Hippocampal formation (tissue), 2 donors: ENCODE measurements around the gene MRPS35.

ENCODE experiments used
- DNase-seq, 2 donors: peaks; one replicate each; lab custom pipeline; 2025; lab: John Stamatoyannopoulos, UW

MRPS35 gene

GRCh38 chr12:27710592-27711316, at the start of gene MRPS35:
TSS of gene MRPS35 (plus strand) at chr12:27710832. CDS start at chr12:27710844, 12 bp downstream.
- DNase-seq, result peak; percentile 84 to 88

GRCh38 chr12:27665704-27666103, 44.9 kb upstream of the MRPS35 start:
- no peak for DNase-seq

- no peak for DNase-seq
These were observed 44.1 kb upstream of the MRPS35 start for GRCh38 chr12:27666510-27666909.

GRCh38 chr12:27667540-27667939, 43.1 kb upstream of the MRPS35 start:
- no peak for DNase-seq

GRCh38 chr12:27672051-27672450, 38.6 kb upstream of the MRPS35 start:
- no peak for DNase-seq

- no peak for DNase-seq
These were observed 38.0 kb upstream of the MRPS35 start for GRCh38 chr12:27672643-27673042.

GRCh38 chr12:27673101-27673718, 37.4 kb upstream of the MRPS35 start:
- no peak for DNase-seq

- no peak for DNase-seq
These were observed 35.6 kb upstream of the MRPS35 start for GRCh38 chr12:27674989-27675388.

GRCh38 chr12:27680619-27681018, 30.0 kb upstream of the MRPS35 start:
- no peak for DNase-seq

- no peak for DNase-seq
These were observed 28.1 kb upstream of the MRPS35 start for GRCh38 chr12:27682534-27682933.

- DNase-seq, result no peak
These were observed 25.4 kb upstream of the MRPS35 start for GRCh38 chr12:27685274-27685673.

- no peak for DNase-seq
These were observed 24.5 kb upstream of the MRPS35 start for GRCh38 chr12:27686147-27686546.

- DNase-seq, result no peak
These were observed 22.0 kb upstream of the MRPS35 start for GRCh38 chr12:27688671-27689070.

GRCh38 chr12:27689558-27690180, 21.0 kb upstream of the MRPS35 start:
- no peak for DNase-seq

- DNase-seq, result no peak
These were observed 17.2 kb upstream of the MRPS35 start for GRCh38 chr12:27693403-27693802.

- DNase-seq, result no peak
These were observed 14.9 kb upstream of the MRPS35 start for GRCh38 chr12:27695556-27696292.

- DNase-seq, result no peak
These were observed 14.4 kb upstream of the MRPS35 start, which contains the start of gene REP15 for GRCh38 chr12:27696293-27696652. TSS of gene REP15 (plus strand) at chr12:27696447. CDS start at chr12:27696563, 116 bp downstream.

GRCh38 chr12:27696864-27697564, 13.6 kb upstream of the MRPS35 start:
- no peak for DNase-seq

GRCh38 chr12:27703720-27704452, 6.7 kb upstream of the MRPS35 start:
- peak; percentile 38 to 44 for DNase-seq

GRCh38 chr12:27705263-27705662, 5.4 kb upstream of the MRPS35 start:
- no peak for DNase-seq

GRCh38 chr12:27707216-27707615, 3.4 kb upstream of the MRPS35 start:
- DNase-seq, result no peak
